ENCODE measurements around the gene ZCCHC14.
A peak's percentile ranks its signal among the peaks of the same experiment; 100 is the strongest.
"Not testable (repeated sequence)": the region's sequence is repeated elsewhere in the genome, so short reads cannot be mapped to it uniquely, and the experiment has no call there.

The ZCCHC14 gene

DNA sequence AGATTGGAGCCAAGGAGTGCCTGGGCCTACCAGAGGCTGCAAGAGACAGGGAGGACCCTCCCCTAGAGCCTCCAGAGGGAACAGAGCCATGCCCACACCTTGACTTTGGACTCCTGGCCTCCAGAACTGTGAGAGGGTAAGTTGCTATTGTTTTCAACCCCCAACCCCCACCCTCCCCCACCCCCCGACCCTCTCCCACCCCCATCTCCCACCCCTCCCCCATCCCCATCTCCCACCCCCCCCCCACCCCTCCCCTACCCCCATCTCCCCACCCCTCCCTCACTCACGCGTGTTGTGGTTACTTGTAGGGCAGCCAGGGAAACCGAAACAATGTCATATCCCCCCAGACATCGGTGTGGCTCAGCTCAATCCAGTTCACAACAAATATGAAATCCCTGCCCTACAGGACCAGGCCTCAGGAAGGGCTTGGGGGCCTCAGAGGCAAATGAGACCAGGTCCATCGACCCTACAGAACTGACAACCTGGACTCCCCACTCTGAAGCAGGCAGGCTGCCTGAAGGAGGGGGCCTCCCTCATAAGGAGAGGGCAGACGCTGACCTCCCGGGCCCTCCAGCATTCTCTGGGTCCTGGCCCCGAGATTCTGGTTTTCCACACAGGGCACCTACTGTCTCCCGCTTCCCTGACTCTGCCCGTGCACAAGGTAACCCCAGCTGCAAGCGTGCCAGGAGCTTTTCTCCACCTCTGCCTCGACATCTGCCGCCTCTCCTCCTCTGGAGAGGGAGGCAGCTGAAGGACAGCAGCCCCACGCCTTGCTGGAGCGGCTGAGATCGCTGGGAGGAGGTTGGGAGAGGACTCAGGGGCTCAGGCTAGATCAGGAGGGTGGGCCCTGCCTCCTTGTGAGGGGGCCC lies 3.0 kb upstream of the ZCCHC14 start:
- no peak for DNase-seq

DNA sequence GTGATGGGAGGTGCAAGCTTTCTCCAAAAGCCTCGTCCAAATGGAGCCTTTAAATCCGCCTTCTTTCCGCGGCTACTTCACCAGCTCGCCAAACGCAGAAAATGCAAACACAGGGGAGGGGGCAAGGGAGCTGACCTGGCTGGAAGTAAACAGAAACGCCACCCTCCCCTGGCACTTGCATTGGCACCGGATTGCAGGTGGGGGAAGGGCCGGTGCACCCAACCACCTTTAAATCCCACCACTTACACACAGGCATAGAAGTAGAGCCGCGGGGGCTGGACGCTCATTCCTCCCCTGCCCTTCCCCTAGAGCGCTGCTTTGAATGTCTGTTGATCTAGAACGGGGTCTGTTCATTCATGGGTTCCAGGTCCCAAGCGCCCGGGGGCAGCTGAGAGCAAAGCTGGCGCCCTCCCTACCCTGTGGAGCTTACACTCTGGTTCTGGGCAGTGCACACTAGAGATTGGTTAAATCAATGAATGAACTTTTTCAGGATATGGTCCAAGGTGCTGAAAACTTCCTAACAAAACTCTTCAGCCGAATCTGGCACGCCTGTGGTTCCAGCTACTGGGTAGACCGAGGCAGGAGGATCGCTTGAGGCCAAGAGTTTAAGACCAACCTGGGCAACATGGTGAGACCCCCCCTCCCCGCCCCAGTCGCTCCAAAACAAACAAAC lies 920 bp upstream of the ZCCHC14 start:
- DNase-seq: no peak

DNA sequence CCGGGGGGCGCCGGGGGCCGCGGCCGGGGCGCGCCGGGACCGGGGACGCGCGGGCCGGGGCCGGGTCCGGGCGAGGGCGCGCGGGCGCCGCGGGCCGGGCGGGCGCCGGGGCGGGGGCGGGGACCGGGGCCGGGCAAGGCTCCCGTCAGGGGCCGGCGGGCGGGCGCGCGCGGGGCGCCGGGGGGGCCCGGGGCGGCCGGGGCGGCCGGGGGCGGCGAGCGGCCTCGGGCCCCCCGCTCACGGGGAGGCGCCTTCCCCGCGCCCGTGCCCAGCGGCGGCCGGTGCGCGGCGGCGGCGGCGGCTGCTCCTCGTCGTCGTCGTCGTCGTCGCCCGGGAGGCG lies 563 bp downstream of the ZCCHC14 start:
- no peak for DNase-seq

DNA sequence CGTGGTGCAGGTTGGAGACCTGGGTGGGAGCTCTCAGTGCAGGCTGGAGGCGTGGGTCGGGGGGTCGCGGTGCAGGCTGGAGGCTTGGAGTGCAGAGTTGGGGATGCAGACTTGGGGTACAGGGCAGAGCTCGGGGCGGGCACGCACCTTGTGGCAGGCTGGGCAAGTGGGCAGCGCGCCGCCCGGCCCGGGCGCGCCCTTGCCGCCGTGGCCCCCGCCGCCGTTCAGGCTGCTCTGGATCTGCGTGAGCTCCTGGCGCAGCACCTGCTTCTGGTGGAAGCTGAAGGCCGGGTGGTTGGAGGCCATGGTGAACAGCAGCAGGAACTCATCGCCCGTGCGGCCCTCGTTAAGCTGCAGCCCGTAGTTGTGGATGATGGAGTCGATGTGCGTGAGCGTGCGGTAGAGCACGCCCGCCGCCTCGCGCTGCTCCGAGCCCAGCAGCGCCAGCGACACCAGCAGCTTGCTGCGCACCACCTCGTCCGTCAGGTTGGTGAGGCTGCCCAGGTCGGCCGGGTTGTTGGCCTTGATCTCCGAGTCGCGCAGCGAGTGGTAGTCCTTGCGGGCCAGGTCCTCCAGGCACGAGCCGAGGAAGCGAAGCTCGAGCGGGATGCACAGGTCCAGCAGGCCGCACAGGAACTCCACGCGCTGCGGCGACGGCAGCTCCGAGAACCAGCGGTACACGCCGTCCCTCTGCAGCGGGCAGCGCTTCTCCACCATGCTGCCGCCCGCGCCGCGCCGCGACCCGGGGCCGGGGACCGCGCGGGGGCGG lies 1.1 kb downstream of the ZCCHC14 start:
- DNase-seq: peak; percentile 16

DNA sequence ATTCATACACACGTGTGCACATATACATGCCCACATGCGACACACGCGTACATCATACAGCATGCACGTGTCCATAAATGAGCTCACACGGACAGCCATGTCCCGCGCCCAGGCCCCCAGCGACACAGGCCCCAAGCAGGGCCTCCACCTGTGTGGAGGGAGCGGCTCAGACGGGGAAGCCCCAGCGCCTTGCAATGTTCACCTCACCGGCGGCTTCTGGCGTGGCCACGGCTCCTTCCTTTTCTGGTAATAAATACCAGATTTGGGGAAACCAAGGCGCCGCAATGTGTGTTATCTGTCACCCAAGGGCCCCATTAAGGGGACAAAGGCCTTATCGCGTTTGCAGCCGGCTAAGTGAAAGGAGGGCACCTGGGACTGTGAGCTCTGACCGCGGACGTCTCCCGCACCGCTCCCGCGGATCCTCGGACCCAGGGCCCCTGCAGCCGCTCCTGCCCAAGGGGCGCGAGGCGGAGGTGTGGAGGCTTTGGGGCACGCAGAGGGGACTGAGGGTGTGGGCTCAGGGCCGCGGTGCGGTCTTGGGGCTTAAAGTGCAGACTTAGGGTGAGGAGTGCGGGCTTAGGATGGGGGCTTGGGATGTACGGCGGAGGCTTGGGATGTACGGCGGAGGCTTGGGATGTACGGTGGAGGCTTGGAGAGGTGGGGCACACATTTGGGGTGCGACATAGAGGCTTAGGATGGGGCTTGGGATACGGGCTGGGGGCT lies 1.9 kb downstream of the ZCCHC14 start:
- peak; percentile 74 for DNase-seq

DNA sequence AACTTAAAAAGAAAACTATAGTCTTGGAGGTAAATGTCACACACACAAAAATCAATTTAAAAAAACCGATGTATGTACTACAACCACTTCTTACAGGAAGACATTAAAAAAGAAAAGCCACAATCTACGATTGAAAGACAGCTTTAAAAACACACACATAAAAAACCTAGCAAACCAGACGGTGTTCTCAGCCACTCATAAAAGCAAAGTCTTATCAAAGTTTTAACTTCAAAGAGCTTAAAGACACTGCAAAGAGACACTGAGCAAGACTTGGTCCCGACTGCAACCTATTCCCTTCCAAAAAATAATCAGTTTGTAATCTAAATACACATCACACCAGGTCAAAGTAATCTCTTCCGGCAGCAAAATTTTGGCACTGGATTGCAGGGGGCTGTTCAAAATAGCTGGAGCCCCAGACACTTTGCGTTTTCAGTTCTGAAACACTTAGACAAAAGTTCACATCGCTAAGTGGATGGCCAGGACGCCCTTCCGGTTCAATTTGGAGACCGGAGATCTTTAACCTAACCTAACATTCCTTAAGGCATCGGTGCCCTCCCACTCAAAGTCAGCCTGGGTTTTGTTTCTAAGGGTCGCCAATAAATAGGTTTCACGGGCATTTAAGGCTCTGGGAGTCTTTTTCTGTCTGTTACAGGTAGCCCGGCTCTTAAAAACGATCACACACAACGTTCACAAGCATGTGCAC lies 2.6 kb downstream of the ZCCHC14 start:
- no peak for DNase-seq

DNA sequence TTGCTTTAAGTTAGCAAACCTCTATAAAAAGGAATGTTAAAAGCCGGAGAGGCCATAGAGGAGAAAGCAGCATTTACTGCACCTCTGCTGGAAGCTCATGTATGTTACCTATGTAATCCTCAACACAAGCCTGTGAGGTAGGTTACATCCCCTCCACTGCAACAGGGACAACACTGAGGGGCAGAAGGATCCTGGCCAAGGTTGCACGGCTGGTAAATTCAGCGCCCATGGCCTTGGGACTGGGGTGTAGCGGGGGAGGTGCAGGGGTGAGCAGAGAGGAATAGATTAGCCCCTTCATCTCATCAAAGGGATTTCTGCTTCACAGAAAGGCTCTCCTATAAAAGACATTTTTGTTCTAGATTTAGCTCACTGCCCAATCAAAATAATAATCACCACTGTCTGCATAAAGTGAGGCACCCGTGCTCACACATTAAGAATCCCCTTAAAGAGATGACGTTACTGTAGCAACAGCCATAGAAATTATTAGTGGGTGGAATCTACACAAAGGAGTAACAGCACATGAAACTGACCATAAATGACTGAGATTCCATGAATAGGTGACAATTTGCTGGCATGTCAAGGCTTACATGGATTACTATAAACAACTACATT lies 3.3 kb downstream of the ZCCHC14 start:
- DNase-seq: no peak

DNA sequence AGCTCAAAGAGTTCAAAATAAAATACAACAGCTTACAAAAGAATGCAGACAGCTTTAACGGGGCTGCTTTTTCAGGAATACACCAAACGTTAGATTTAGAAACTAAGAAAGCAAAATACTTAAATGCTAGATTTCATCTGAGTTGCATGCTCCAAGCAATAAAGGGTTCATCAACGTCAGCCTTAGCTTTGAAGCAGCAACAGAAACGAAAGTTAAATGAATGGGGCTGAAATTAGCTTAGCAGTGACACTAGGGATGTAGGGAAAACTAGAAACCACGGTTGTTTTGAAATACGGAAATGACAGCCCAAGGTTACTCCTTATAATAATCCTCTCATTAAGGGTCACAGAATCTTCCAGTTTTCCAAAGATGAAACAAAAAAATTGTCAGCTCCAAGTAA lies 3.9 kb downstream of the ZCCHC14 start:
- DNase-seq: not testable (repeated sequence)

DNA sequence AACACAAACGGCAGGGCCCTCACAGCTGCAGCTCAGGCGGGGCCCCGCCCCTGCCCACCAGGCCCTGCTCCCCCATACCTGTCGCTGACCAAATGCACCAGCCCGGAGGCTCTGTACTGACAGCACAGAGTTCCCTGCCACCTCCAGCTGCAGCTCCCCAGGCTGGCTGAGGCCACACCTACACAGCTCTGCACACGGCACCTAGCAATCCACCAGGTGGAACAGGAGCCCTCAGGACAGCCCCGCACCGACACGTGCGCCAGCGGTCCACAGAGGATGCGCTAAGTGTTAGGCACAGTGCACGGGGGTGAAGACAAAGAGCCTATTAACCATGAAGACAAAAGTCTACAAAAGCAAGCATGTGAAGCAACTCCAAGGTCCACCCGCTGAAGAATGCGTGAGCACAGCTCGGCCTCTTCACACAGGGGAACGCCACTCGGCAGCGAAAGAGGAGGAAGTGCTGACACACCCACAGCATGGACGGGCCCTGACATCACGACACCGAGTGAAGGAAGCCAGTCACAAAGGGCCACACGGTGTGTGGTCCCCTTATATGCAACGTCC lies 5.4 kb downstream of the ZCCHC14 start:
- DNase-seq: no peak

DNA sequence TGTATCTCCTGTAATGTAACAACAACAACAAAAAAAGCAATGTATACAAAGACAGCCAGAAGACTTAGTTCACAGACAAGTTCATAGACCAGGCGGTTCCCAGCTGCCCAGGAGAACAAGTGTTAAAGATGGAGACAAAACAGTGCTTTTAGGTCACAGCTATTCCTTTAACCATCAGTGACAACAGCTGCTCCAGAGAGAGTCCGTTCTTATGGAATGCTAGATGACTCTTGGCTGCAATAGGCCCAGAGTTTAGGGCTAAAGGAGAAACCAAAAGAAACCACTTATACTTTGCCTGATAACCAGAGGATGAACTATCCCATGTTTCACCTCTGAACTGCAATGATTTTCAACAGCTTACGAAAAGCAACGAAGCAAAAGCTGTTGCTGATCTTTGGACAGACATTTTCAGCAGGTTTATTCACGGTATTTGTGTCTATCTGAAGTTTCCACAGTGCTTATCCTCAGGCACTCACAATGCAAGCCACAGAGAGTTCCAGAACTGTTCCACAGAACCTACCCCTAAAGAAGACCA lies 6.0 kb downstream of the ZCCHC14 start:
- no peak for DNase-seq

DNA sequence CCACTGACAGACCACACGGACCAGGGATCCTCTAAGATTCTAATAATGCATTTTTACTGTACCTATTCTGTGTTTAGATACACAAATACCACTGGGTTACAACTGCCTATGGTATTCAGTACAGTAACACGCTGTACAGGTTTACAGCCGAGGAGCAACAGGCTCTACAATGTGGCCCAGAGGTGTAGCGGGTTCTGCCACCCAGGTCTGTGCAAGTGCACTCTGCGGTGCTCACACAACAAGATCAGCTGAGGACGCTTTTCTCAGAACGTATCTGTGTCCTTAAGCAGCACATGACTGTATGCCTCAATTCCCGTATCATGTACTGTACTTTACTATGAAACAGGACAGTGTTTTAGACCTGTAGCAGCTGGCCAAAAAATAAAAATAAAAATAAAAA lies 6.5 kb downstream of the ZCCHC14 start:
- DNase-seq: no peak

DNA sequence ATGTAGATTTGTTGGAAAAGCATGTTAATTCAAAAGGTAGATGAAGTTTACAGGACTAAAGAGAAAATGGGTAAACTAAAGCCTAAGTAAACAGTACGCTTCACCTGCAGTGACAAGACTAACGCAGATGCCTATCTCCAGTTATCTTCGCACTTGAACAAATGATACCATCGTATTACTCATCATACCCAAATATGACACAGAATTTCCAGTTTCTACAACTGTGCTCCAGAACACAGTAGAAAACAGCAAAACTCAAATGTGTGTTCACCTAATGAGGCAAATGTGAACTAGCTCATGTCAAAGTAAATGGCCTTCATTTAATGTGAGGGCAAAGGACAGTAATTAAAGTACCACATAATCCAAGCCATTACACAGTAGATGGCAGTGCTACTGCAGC lies 7.0 kb downstream of the ZCCHC14 start:
- DNase-seq: peak; percentile 77

DNA sequence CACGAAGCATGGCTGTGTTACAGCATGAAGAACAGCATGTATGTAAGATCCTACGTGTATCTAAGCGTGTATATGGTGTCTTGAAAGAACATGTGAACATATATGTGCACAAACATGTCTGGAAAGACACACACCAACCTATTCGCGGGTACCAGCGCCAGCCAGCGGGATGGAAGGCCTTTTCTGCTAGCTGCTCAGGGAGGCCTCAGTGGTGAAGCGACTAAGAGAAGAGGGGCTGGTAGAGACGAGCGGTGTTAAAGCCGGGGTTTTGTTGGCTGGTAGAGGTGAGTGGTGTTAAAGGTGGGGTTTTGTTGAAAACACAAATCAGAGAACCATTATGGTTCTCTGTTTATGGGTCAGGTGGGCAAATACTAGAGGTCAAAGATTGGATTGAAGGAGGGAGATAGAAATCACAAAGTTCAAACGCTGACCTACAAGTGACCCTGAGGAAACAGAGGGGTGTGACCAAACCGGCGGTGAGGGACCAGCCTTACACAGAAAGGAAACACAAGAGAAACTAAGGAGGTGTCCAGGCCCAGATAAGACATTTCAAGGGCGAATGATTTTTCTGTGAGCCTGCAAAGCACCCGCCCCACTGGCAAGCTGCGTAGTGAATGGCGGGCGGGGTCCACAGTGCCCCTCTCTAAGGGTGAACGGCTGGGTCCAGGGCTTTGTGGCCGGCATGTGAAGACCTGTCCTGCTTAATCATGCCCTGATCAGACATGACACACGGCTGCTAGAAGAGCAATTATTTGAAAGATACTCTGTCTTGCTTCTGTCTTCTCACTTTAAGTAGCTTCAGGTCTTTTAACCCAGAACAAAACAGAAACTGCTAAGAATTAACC lies 8.1 kb downstream of the ZCCHC14 start:
- DNase-seq: no peak

DNA sequence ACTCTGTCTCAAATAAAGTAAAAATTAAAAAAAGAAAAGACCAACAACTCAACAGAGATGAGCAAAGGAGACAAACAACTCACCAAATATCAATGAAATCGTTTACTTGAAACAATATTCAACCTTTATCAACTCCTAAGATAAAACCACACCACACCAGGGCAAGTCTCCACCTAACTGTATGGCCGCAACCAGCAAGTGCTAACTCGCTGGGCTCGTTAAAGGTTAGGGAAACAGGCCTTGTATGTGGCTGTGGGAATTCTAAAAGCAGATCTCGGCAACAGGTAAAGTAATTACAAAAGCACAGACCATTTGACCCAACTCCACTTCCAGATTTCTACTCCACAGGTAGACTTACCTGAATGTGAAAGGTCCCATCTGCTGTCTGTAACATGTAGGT lies 9.3 kb downstream of the ZCCHC14 start:
- DNase-seq: no peak

DNA sequence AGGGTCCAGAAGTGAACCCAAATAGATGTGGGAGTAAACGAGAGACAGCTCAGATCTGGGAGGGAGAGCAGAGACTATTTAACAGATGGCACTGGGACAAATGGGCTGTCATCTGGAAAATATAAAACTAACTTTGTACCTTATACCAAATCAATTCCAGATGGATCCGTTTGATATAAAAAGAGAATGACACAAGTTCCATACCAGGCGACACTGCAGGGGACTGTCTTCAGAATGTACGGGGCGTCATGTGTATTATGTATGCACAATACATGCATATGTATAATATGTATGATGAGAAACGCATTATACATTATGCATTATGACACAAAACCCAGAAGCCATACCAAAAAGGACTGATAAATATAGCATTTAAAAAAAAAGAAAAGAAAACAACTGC lies 10.2 kb downstream of the ZCCHC14 start:
- DNase-seq: not testable (repeated sequence)

DNA sequence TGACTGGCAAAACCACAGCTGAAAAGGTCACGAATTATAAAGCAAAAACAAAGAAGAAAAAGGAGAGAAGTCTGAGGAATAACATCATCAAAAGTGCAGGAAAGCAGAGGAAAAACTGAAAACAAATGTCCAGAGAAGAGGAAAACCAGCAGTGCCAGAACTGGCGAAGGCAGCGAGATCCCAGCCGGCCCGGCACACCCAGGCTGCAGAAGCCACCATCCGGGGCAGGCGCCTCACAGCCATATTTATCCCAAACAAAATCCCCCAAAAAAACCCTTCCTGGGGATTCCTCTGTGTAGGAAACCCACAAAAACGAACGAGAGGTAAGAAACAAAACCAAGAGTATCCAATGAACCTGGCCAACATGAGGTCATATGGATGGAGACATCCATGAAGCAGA lies 10.6 kb downstream of the ZCCHC14 start:
- DNase-seq: no peak

DNA sequence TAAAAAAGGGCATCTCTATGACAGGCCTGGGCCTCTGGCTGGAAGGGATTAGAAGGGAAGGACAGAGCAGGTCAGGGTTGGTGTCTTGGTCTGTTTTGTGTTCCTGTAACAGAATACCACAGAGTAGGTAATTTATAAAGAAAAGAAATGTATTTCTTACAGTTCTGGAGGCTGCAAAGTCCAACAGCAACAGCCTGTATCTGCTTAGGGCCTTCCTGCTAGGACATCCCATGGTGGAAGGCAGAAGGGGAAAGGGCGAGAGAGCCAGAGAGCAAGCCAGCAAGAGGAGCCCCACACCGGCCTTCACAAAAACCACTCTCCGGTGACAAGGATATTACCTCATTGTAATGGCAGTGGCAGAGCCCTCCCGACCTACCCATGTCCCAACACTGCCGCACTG lies 11.1 kb downstream of the ZCCHC14 start:
- DNase-seq: not testable (repeated sequence)

DNA sequence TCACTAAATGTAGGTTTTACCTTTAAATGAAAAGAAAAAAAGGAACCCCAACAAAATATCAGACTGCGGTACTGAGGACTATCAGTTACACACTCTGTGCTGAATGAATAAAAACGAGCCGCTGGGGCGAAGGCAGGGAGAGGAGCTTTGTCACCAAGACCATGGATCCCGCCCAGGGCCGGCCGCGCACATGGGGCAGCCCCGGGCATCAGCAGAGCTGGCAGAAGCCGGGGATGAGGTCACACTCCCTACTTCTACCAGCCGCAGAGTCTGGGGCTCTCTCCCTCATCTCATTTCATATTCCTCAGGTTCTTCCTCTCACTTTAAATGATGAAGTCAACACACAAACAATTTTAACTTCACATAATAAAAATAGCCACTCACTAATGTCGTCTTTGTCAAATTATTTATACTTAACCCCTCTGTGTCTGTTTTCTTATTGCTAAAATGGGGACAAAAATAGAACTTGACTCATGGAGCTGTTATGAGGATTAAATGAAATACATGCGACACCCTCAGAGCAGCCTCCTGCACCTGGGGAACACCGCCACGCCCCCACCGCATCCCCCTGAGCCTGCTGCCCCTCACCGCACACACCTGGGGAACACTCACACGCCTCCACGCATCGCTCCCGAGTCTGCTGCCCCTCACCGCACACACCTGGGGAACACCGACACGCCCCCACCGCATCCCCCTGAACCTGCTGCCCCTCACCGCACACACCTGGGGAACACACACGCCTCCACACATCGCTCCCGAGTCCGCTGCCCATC lies 15.4 kb downstream of the ZCCHC14 start:
- DNase-seq: not testable (repeated sequence)

DNA sequence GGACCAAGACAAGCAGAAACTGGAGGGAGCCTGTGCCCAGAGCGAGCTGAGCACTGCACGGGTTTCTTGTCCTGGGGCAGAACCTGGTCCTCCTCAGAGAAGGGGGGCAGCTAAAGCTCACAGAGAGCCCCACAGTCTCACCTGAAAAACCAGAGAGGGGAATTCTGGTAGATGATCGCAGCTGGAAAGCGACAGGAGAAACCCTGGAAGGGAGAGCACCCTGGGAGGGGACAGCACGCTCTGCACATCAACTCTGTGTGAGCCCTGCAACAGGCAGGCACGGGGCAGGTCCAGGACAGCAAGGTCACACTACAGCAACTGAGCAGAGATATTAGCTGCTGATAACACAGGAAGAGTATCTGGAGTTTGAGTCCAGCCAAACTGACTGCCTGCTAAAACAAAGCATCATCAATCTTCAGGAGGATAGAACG lies 18.2 kb downstream of the ZCCHC14 start:
- no peak for DNase-seq

DNA sequence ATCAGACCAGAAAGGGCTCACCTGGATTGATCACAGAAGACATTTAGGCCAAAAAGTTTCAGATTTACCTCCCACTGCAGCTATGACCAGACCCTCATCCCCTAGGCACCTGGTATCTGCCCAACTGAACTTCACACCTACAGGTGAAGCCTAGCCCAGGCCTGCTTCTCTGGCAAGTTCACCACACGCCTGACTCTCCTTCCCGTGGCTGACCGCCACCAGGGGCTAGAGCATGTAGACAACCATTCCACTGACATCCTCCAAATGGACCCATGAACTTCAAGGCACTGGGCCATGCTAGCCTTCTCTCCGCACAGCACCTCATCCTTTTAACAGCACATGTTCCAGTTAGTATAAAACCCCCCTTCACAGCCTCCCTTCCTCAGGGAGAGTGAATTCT lies 18.8 kb downstream of the ZCCHC14 start:
- DNase-seq: no peak

Measured in activated CD4-positive, alpha-beta T cell treated with anti-CD3 and anti-CD28 coated beads, Interleukin-10, Interleukin-2, amounts not matched to agents 100 ng/mL and 50 ng/mL, durations not matched to agents 16 hours and 8 hours (primary cell).